Upper lobe of right lung (tissue), 1 donor: ENCODE measurements around the gene ZBTB7C. TPM values are rescaled to one million over a fixed set of nuclear protein-coding genes. Genes with fewer than 3 reads are reported as not detected.

ENCODE experiments used
- ATAC-seq: fragments of 200-7000 bp; cut with Tn5 transposase; one replicate; pipeline ENCODE4 v1.9.1; 2020; ENCODE audit warnings: mild to moderate bottlenecking, moderate library complexity
- DNase-seq: peaks from one replicate; pipeline ENCODE4 v3.0.0-alpha.2; 2020
- H3K27ac ChIP-seq: fragments of 200-600 bp; one replicate; pipeline ENCODE4 v1.8.0; 2022
- H3K27me3 ChIP-seq: fragments of 200-600 bp; one replicate; pipeline ENCODE4 v1.8.0; 2022; ENCODE audit warnings: mild to moderate bottlenecking
- H3K36me3 ChIP-seq: fragments of 200-600 bp; one replicate; pipeline ENCODE4 v1.8.0; 2022
- H3K4me1 ChIP-seq: fragments of 200-600 bp; one replicate; pipeline ENCODE4 v1.8.0; 2022
- H3K4me3 ChIP-seq: fragments of 200-600 bp; one replicate; pipeline ENCODE4 v1.8.0; 2022; ENCODE audit warnings: mild to moderate bottlenecking
- H3K9me3 ChIP-seq: fragments of 200-600 bp; one replicate; pipeline ENCODE4 v1.8.0; 2022
- intact Hi-C: fragments of 100-400 bp; cut with DNase I; formaldehyde crosslinking; loops from one replicate; pipeline ENCODE4 v1.11.0; 2022
- total RNA-seq: library from RNA; stranded (reverse); fragmentation: NEBNext Ultra II Directional; extraction: Animal tissue kit (Norgen Biotek cat#: 25700); gene quantifications from one replicate; pipeline ENCODE4 v1.2.1, GENCODE V29; 2021
- TF ChIP-seq, protein P1 (sequence below): fragments of 200-600 bp; IDR thresholded peaks from one replicate; pipeline ENCODE4 v1.8.0; 2022; ENCODE audit warnings: antibody characterized with exemption
- donor health status: DM: no; HTN: yes; CAD: no; lungs with severe emphysema.

ZBTB7C gene
- total RNA-seq, 1 donor from 2014 or later: 17.7 TPM

GRCh38 chr18:48158721-48159120 lies 250.5 kb downstream of the ZBTB7C start:
- DNase-seq: no peak
- H3K27me3 ChIP-seq: no peaks in the 10 kb centered on the region
- no peaks in the 10 kb centered on the region for H3K36me3 ChIP-seq
- no peak overlapping the region for H3K4me3 ChIP-seq
- peaks cover 5% of the 10 kb centered on the region for H3K4me1 ChIP-seq
- no peaks in the 10 kb centered on the region for H3K9me3 ChIP-seq
- H3K27ac ChIP-seq: no peak overlapping the region
- TF ChIP-seq, protein P1, sequence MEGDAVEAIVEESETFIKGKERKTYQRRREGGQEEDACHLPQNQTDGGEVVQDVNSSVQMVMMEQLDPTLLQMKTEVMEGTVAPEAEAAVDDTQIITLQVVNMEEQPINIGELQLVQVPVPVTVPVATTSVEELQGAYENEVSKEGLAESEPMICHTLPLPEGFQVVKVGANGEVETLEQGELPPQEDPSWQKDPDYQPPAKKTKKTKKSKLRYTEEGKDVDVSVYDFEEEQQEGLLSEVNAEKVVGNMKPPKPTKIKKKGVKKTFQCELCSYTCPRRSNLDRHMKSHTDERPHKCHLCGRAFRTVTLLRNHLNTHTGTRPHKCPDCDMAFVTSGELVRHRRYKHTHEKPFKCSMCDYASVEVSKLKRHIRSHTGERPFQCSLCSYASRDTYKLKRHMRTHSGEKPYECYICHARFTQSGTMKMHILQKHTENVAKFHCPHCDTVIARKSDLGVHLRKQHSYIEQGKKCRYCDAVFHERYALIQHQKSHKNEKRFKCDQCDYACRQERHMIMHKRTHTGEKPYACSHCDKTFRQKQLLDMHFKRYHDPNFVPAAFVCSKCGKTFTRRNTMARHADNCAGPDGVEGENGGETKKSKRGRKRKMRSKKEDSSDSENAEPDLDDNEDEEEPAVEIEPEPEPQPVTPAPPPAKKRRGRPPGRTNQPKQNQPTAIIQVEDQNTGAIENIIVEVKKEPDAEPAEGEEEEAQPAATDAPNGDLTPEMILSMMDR: no peak
- ATAC-seq: no peak
- intact Hi-C loops: no loop called here

GRCh38 chr18:48157956-48158355 lies 251.2 kb downstream of the ZBTB7C start:
- TF ChIP-seq, protein P1: no peak
- no peak overlapping the region for H3K4me3 ChIP-seq
- no peak for ATAC-seq
- no peaks in the 10 kb centered on the region for H3K36me3 ChIP-seq
- intact Hi-C loops: no loop called here
- H3K27ac ChIP-seq: no peak overlapping the region
- H3K4me1 ChIP-seq: peaks cover 11% of the 10 kb centered on the region
- H3K9me3 ChIP-seq: no peaks in the 10 kb centered on the region
- no peak for DNase-seq
- no peaks in the 10 kb centered on the region for H3K27me3 ChIP-seq

DNA sequence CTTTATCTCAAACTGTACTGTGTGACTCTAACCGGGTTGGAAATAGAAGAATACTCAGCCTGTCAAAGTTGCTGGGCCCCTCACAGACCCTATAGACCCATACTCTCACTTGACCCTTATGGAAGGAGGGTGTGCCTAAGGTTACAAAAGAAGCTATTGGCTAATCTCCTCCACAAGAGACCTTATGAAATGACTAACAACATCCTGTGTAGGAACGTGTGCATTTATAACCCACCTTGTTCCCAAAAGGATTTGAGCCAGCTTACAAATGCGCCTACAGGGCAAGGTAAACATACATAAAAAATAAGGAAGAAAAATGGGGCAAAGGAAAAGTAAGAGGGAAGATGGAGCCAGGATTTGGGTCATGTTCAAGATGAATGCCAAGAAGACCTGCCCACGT lies 253.3 kb downstream of the ZBTB7C start:
- TF ChIP-seq, protein P1: no peak
- no peak for ATAC-seq
- intact Hi-C loops: no loop called here
- Histone ChIP-seq H3K27ac (no peak overlapping the region), H3K27me3 (no peaks in the 10 kb centered on the region), H3K4me3 (no peak overlapping the region), H3K9me3 (no peaks in the 10 kb centered on the region), H3K36me3 (no peaks in the 10 kb centered on the region), H3K4me1 (peaks cover 13% of the 10 kb centered on the region)
- no peak for DNase-seq

GRCh38 chr18:48154828-48155227 lies 254.4 kb downstream of the ZBTB7C start:
- intact Hi-C loops: no loop called here
- DNase-seq (no peak), ATAC-seq (no peak)
- no peaks in the 10 kb centered on the region for H3K36me3 ChIP-seq
- no peak overlapping the region for H3K27ac ChIP-seq
- peaks cover 13% of the 10 kb centered on the region for H3K4me1 ChIP-seq
- no peaks in the 10 kb centered on the region for H3K9me3 ChIP-seq
- TF ChIP-seq, protein P1: no peak
- no peak overlapping the region for H3K4me3 ChIP-seq
- no peaks in the 10 kb centered on the region for H3K27me3 ChIP-seq

DNA sequence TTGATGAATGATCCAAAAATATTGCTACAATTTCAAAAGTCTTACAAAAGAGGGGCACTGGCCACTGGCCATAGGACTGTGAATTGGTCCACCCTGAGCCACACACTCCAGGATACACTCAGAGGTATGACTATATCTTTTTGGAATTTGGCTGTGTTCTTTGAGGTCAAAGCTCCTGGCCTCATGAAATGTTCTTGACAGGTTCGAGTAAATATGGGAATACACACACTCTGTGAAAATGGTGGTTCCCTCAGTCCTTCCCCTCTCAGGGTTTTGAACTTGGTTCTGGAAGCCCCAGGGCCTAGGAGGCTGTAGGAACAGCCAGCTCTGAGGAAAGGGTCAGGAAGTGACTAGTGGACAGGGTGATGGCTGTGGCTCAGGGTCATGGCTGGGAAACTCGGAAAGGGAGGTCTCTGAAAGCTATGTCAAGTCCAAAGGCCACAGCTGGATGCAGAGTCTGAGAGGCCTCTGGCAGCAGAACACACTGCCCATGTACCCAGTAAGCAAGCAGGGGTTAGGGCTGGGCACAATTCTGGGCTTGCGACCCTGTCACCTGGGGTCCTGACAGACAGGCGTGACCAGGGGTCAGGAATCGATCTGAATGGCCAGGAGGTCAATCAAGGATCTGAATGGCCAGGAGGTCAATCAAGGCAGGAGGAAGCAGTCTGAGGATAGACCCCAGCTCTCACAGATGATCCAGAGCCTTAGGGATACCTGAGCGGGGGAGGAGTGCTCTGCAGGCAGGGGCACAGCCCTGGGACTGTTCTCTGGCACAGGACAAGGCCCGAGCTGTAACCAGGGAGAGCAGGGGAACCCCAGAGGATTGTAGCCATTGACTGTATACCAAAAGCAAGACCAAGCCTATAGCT lies 255.3 kb downstream of the ZBTB7C start:
- intact Hi-C loops: no loop called here
- TF ChIP-seq, protein P1: no peak
- Histone ChIP-seq H3K36me3 (no peaks in the 10 kb centered on the region), H3K4me1 (peaks cover 13% of the 10 kb centered on the region), H3K4me3 (no peak overlapping the region), H3K27me3 (no peaks in the 10 kb centered on the region), H3K9me3 (no peaks in the 10 kb centered on the region), H3K27ac (peak overlapping the region; percentile 30)
- DNase-seq (no peak), ATAC-seq (peak; percentile 82)
